Measurements from ENCODE around the gene SP4.

SP4 gene

GRCh38 chr7:21448974-21449373 lies 21.1 kb downstream of the SP4 start:
- no peak for DNase-seq

GRCh38 chr7:21450076-21450475 lies 22.2 kb downstream of the SP4 start:
- no peak for DNase-seq

- no peak for DNase-seq
These were observed 23.1 kb downstream of the SP4 start for GRCh38 chr7:21450941-21451340.

GRCh38 chr7:21454182-21454581 lies 26.3 kb downstream of the SP4 start:
- no peak for DNase-seq

GRCh38 chr7:21454906-21455305 lies 27.0 kb downstream of the SP4 start:
- DNase-seq = no peak

- DNase-seq = no peak
These were observed 33.4 kb downstream of the SP4 start for GRCh38 chr7:21461282-21461681.

GRCh38 chr7:21462081-21462480 lies 34.2 kb downstream of the SP4 start:
- no peak for DNase-seq

- DNase-seq = no peak
These were observed 35.6 kb downstream of the SP4 start for GRCh38 chr7:21463524-21463923.

- no peak for DNase-seq
These were observed 41.1 kb downstream of the SP4 start for GRCh38 chr7:21468969-21469368.

- no peak for DNase-seq
These were observed 42.0 kb downstream of the SP4 start for GRCh38 chr7:21469894-21470293.

- no peak for DNase-seq
These were observed 44.1 kb downstream of the SP4 start for GRCh38 chr7:21472029-21472428.

- no peak for DNase-seq
These were observed 48.5 kb downstream of the SP4 start for GRCh38 chr7:21476429-21476828.

GRCh38 chr7:21480693-21481403 lies 53.0 kb downstream of the SP4 start:
- DNase-seq = no peak

- no peak for DNase-seq
These were observed 58.6 kb downstream of the SP4 start for GRCh38 chr7:21486511-21486910.

- DNase-seq = no peak
These were observed 67.8 kb downstream of the SP4 start for GRCh38 chr7:21495731-21496130.

GRCh38 chr7:21497072-21497471 lies 69.2 kb downstream of the SP4 start:
- peak; percentile 16 for DNase-seq

GRCh38 chr7:21500117-21500832 lies 72.4 kb downstream of the SP4 start:
- no peak for DNase-seq

- DNase-seq = no peak
These were observed 76.1 kb downstream of the SP4 start for GRCh38 chr7:21504021-21504420.

- peak; percentile 49 for DNase-seq
These were observed 79.9 kb downstream of the SP4 start for GRCh38 chr7:21507627-21508343.

GRCh38 chr7:21508538-21508937 lies 80.7 kb downstream of the SP4 start:
- DNase-seq = no peak

GRCh38 chr7:21514062-21514461 lies 86.2 kb downstream of the SP4 start:
- no peak for DNase-seq

GRCh38 chr7:21524680-21525079 lies 96.8 kb downstream of the SP4 start:
- no peak for DNase-seq

- DNase-seq = no peak
These were observed 98.1 kb downstream of the SP4 start for GRCh38 chr7:21526007-21526406.

- no peak for DNase-seq
These were observed 98.6 kb downstream of the SP4 start for GRCh38 chr7:21526448-21526847.

All from EL (cell line).